ENCODE data around the gene CSKMT.
"Not testable (repeated sequence)": the region's sequence is repeated elsewhere in the genome, so short reads cannot be mapped to it uniquely, and the experiment has no call there.

Gene CSKMT, protein sequence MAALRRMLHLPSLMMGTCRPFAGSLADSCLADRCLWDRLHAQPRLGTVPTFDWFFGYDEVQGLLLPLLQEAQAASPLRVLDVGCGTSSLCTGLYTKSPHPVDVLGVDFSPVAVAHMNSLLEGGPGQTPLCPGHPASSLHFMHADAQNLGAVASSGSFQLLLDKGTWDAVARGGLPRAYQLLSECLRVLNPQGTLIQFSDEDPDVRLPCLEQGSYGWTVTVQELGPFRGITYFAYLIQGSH

GRCh38 chr11:62665075-62665598, at the start of gene CSKMT, which contains the start of gene C11orf98:
Gene CSKMT (plus strand): TSS chr11:62665312. CDS start chr11:62665880, 568 bp downstream.
Gene C11orf98 (minus strand): TSS chr11:62665210. CDS start chr11:62665169, 41 bp downstream.
- TF ChIP-seq, protein P1, sequence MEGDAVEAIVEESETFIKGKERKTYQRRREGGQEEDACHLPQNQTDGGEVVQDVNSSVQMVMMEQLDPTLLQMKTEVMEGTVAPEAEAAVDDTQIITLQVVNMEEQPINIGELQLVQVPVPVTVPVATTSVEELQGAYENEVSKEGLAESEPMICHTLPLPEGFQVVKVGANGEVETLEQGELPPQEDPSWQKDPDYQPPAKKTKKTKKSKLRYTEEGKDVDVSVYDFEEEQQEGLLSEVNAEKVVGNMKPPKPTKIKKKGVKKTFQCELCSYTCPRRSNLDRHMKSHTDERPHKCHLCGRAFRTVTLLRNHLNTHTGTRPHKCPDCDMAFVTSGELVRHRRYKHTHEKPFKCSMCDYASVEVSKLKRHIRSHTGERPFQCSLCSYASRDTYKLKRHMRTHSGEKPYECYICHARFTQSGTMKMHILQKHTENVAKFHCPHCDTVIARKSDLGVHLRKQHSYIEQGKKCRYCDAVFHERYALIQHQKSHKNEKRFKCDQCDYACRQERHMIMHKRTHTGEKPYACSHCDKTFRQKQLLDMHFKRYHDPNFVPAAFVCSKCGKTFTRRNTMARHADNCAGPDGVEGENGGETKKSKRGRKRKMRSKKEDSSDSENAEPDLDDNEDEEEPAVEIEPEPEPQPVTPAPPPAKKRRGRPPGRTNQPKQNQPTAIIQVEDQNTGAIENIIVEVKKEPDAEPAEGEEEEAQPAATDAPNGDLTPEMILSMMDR (IDR thresholded peaks at IDR 0.05; ENCODE audit: low read depth, low read length) = no peak
- peak; percentile 93 to 96 for DNase-seq (ENCODE audit: low read depth in 2 of 2)
- H3K4me3 ChIP-seq (replicated peaks in 1 of 2; ENCODE audit: low read depth in 2 of 2, low read length in 2 of 2) = peak within 1 kb of the TSS; percentile 60 to 84

GRCh38 chr11:62615521-62615920, 49.6 kb upstream of the CSKMT start:
- H3K4me3 ChIP-seq (replicated peaks in 1 of 2; ENCODE audit: low read depth in 2 of 2, low read length in 2 of 2) = no peak overlapping the region
- TF ChIP-seq, protein P1 (IDR thresholded peaks at IDR 0.05; ENCODE audit: low read depth, low read length) = no peak
- DNase-seq (ENCODE audit: low read depth in 2 of 2) = no peak

GRCh38 chr11:62616957-62617356, 48.2 kb upstream of the CSKMT start:
- H3K4me3 ChIP-seq (replicated peaks in 1 of 2; ENCODE audit: low read depth in 2 of 2, low read length in 2 of 2); DNase-seq (ENCODE audit: low read depth in 2 of 2): not testable (repeated sequence)

DNA sequence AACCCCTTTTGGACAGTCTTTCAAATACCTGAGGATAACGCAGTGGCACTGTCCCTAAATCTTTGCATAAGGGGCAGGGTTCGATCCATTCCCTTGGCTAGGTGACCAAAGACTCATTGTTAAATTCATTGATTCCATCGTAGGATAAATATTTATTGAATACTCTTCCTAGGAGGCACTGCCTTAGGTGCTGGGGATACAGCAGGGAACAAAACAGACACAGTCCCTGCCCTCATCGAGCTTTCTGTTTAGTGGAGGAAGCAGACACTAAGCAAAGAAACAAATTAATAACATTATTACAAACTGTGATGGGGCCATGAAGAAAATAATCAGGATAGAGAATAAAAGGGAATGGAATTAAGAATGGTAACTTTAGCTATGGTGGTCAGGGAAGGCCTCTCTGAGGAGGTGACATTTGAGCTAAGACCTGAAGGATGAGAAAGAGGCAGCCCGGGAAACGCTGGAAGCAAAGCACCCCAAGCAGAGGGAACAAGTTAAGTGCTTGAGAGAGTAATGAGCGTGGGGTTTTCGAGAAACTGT, 44.0 kb upstream of the CSKMT start:
- no peak for DNase-seq (ENCODE audit: low read depth in 2 of 2)
- peak overlapping the region; percentile 62 to 79 for H3K4me3 ChIP-seq (replicated peaks in 1 of 2; ENCODE audit: low read depth in 2 of 2, low read length in 2 of 2)
- TF ChIP-seq, protein P1 (IDR thresholded peaks at IDR 0.05; ENCODE audit: low read depth, low read length) = no peak

DNA sequence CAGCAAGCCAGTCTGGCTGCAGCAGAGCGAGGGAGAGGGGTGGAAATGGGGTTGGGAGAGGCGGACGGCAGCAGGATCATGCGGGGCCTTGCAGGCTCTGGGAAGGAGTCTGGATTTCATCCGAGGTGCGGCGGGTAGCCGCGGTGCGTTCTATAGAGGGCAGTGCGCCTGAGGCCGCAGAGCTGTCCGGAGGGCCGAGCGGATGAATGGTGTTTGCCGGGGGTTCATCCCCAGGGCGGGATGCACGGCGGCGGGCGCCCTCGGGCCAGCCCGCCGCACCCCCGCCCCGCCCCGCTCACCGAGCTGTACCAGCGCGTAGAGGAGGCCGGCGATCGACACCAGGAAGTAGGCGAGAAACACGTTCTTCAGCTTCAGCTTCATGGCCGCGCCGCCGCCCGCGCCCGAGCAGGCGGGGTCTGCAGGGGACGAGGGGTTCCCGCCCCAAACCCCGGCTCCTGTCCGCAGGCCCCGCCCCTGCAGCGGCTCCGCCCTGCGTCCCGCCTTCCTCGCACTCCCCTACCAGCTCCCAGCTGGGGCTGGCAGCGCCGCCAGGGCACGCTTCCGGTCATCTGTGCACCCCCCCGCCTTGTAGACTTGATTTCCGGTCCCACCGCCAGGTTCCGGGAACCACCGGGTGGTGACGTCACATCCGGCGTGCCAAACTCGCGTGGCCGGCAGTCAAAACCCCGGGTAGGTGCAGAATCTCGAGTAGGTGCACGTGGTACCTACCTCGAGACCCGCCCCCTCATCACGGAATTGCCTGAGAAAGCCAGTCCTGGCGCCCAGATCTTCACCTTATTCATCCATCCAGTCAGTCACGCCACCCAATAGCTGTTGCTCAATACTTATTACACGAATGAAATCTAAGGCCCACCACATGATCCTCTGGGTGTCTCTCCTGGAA, 43.3 kb upstream of the CSKMT start, which contains the start of gene B3GAT3:
Gene B3GAT3 (minus strand): TSS at position 420 of the 904 bp plus-strand sequence. CDS start 39 bp downstream, at position 381.
- DNase-seq (ENCODE audit: low read depth in 2 of 2) = peak; percentile 98 to 99
- H3K4me3 ChIP-seq (replicated peaks in 1 of 2; ENCODE audit: low read depth in 2 of 2, low read length in 2 of 2) = peak within 1 kb of the TSS; percentile 62 to 79
- TF ChIP-seq, protein P1 (IDR thresholded peaks at IDR 0.05; ENCODE audit: low read depth, low read length) = no peak

- DNase-seq (ENCODE audit: low read depth in 2 of 2) = no peak
- TF ChIP-seq, protein P1 (IDR thresholded peaks at IDR 0.05; ENCODE audit: low read depth, low read length) = no peak
- H3K4me3 ChIP-seq (replicated peaks in 1 of 2; ENCODE audit: low read depth in 2 of 2, low read length in 2 of 2) = no peak overlapping the region
Measured at GRCh38 chr11:62622476-62623089, 42.5 kb upstream of the CSKMT start.

Data from cardiac fibroblast (primary cell).